ENCODE measurements around the gene NDUFS6. TPM values are rescaled to one million over a fixed set of nuclear protein-coding genes. Genes with fewer than 3 reads are reported as not detected.
"Not testable (repeated sequence)": the region's sequence is repeated elsewhere in the genome, so short reads cannot be mapped to it uniquely, and the experiment has no call there.

Gene NDUFS6
- total and polyA plus RNA-seq, 4 donors = 18.0 to 67.9 (median 39.6) TPM

GRCh38 chr5:1840741-1841521 is 39.7 kb downstream of the NDUFS6 start:
- DNase-seq (peak in 1 of 3 donors; percentile 10), ATAC-seq (ENCODE audit: insufficient read depth, low FRiP score) (no peak)
- H3K36me3 ChIP-seq (ENCODE audit: control insufficient read depth in 4 of 4, insufficient read depth in 4 of 4, low read length in 4 of 4) = no peaks in the 10 kb centered on the region
- H3K27me3 ChIP-seq (ENCODE audit: control insufficient read depth in 3 of 3, insufficient read depth in 3 of 3, low read length in 2 of 3) = peaks cover 0 to 40% (median 9%) of the 10 kb centered on the region in 3 donors
- no peak for TF ChIP-seq CTCF (IDR thresholded peaks at IDR 0.05; ENCODE audit: control extremely low read depth, extremely low read depth)
- 42 to 54% methylated on average over 31 of the region's 31 CpGs for WGBS, 2 donors
- no peak overlapping the region for H3K27ac ChIP-seq (ENCODE audit: low read depth in 1 of 2, low read length in 1 of 2)
- no peak overlapping the region for H3K9ac ChIP-seq (ENCODE audit: insufficient read depth in 1 of 2, low read length in 2 of 2)
- no peak overlapping the region for H3K4me3 ChIP-seq
- no peaks in the 10 kb centered on the region for H3K9me3 ChIP-seq (ENCODE audit: control insufficient read depth in 4 of 4, insufficient read depth in 3 of 4, low read length in 3 of 4)
- no peaks in the 10 kb centered on the region for H3K4me1 ChIP-seq (ENCODE audit: control insufficient read depth in 5 of 5, insufficient read depth in 5 of 5, low read length in 5 of 5)

- Histone ChIP-seq H3K9ac (ENCODE audit: insufficient read depth in 1 of 2, low read length in 2 of 2) (no peak overlapping the region), H3K4me3 (no peak overlapping the region), H3K9me3 (ENCODE audit: control insufficient read depth in 4 of 4, insufficient read depth in 3 of 4, low read length in 3 of 4) (no peaks in the 10 kb centered on the region), H3K4me1 (ENCODE audit: control insufficient read depth in 5 of 5, insufficient read depth in 5 of 5, low read length in 5 of 5) (no peaks in the 10 kb centered on the region), H3K36me3 (ENCODE audit: control insufficient read depth in 4 of 4, insufficient read depth in 4 of 4, low read length in 4 of 4) (no peaks in the 10 kb centered on the region), H3K27ac (ENCODE audit: low read depth in 1 of 2, low read length in 1 of 2) (no peak overlapping the region), H3K27me3 (ENCODE audit: control insufficient read depth in 3 of 3, insufficient read depth in 3 of 3, low read length in 2 of 3) (peaks cover 0 to 49% (median 10%) of the 10 kb centered on the region in 3 donors)
- DNase-seq (no peak), ATAC-seq (ENCODE audit: insufficient read depth, low FRiP score) (no peak)
- no peak for TF ChIP-seq CTCF (IDR thresholded peaks at IDR 0.05; ENCODE audit: control extremely low read depth, extremely low read depth)
- 58 to 74% methylated on average over 17 of the region's 17 CpGs for WGBS, 2 donors
Observed at GRCh38 chr5:1842004-1842819, 41.0 kb downstream of the NDUFS6 start.

GRCh38 chr5:1843761-1844160 is 42.6 kb downstream of the NDUFS6 start:
- H3K9ac ChIP-seq (ENCODE audit: insufficient read depth in 1 of 2, low read length in 2 of 2); H3K36me3 ChIP-seq (ENCODE audit: control insufficient read depth in 4 of 4, insufficient read depth in 4 of 4, low read length in 4 of 4); H3K27ac ChIP-seq (ENCODE audit: low read depth in 1 of 2, low read length in 1 of 2); H3K4me3 ChIP-seq; DNase-seq; ATAC-seq (ENCODE audit: insufficient read depth, low FRiP score); H3K4me1 ChIP-seq (ENCODE audit: control insufficient read depth in 5 of 5, insufficient read depth in 5 of 5, low read length in 5 of 5); H3K9me3 ChIP-seq (ENCODE audit: control insufficient read depth in 4 of 4, insufficient read depth in 3 of 4, low read length in 3 of 4): not testable (repeated sequence)
- 82 to 83% methylated on average over 10 of the region's 10 CpGs for WGBS, 2 donors
- H3K27me3 ChIP-seq (ENCODE audit: control insufficient read depth in 3 of 3, insufficient read depth in 3 of 3, low read length in 2 of 3) = peaks cover 6 to 58% (median 10%) of the 10 kb centered on the region in 3 donors
